Right lung (tissue), 5 donors: ENCODE results near the gene UBE2L5. TPM values are rescaled to one million over a fixed set of nuclear protein-coding genes. Genes with fewer than 3 reads are reported as not detected.
A peak's percentile ranks its signal among the peaks of the same experiment; 100 is the strongest.
"Not testable (repeated sequence)": the region's sequence is repeated elsewhere in the genome, so short reads cannot be mapped to it uniquely, and the experiment has no call there.

Experiments
- DNase-seq, 2 donors: peaks; one replicate each; pipeline ENCODE4 v3.0.0-alpha.2; 2013
- polyA plus RNA-seq, 5 donors: library from polyadenylated mRNA; unstranded; fragments of 120-200 nt; gene quantifications; one replicate each; pipeline versions ENCODE4 v1.2.1 to v1.2.3, GENCODE V29; 2013; ENCODE audit warnings: inconsistent platforms in 1 of 5, low replicate concordance in 1 of 5; ENCODE audit not compliant: insufficient read length in 5 of 5, insufficient read depth in 1 of 5

Gene UBE2L5
- polyA plus RNA-seq, 5 donors, result 0.35 to 0.81 (median 0.61) TPM

DNA sequence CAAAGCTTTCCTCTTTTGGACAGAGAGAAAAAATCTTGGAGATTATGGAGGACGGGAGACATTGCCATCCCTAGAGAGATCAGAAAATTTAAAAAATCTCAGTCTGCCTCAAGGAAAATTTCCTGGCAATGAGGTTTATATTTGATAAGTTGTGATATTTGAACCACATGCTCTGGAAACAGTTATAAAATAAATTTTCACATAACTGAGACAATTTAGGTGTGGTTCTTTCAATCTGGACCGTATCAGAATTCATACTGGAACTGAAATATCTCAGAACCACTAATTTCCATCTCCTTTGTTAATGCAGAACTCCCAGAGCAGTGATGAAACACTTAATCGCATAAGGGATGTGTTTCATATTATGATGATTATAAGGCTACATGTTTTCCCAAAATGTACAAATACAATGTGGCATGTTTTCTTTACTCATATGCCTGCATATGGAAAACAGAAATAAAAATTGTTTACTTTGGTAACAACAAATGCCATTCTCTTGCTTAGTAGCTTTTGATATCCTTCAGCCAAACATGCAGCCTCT lies 13.7 kb downstream of the UBE2L5 start:
- no peak for DNase-seq

DNA sequence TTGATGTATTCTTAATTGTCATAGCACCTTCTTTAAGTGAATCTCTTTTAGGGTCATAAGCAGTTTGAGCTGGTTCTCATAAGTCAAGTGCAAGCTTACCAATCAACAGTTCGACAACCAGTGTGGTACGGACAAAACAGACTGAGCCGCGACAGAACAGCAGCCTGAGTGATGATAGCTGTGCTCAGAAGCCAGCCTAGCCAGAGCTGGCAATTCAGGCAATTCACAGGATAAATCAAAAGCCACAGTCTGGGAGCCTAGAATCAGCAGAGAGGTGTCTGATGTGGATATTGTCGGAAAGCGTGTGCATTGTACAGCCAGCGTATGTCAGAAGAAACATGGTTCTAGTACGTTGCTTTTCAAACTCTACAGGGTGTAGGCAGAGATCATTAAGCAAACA lies 14.9 kb downstream of the UBE2L5 start:
- DNase-seq, result no peak

DNA sequence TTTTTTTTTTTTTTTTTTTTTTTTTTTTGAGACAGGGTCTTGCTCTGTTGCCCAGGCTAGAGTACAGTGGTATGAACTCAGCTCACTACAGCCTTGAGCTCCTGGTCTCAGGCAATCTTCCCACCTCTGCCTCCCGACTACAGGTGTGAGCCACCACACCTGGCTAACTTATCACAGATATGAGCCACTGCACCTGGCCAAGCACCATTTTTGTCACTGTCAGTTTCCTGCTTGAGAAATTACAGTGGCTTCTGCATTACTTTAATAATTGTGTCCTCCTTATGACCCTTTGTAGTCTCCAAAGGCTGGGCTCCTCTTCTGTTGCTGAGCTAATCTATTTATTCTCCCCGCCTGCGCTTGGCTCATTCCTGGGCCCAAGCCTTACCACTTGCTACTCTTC lies 16.0 kb downstream of the UBE2L5 start:
- no peak for DNase-seq

DNA sequence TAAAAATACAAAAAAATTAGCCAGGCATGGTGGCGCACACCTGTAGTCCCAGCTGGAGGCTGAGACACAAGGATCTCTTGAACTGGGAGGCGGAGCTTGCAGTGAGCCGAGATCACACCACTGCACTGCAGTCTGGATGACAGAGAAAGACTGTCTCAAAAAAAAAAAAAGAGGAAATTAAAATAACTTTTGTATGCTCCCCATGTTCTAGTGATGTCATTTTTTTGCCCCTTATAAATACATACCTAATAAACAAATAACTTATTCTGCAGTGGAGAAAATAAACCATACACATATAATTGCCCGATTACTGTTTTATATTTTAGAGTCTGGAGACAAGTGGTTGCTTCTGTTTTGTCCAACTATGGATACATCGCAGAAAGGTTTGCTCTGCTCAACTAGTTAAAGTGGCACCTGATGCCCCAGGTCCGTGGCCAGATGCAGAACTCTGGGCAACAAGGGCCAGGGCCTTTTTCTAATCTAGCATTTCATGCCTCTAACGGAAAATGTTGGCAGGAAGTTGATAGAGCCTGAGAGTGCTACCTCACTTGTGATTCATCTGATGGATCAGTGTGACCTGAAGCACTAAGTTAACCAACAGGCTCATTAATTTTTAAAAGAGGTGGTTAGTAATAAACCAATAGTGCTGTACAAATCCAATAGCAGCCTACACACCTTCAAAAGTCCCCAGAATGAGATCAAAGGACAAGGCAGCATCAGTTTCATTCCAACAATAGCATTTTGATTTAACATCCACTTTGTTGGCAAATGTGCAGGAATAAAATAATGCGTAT lies 18.8 kb downstream of the UBE2L5 start:
- DNase-seq, result no peak

DNA sequence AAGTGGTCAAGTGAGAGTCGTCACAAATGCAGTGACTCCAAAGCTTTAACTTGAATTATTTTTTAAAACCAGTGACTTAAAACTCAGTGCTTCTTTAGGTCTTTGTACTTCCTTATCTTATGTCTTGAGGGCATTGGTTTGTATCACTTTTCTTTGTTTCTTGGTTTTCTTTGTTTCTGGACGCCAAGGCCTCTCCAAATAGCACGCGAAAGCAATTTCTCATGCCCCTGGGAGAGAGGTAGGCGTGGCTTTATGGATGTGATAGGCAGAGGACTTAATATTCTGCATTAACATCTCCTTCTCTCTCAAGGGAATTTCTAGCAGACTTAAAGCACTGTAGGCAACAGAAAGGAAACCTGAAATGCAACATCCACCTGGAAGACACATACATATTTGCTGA lies 20.6 kb downstream of the UBE2L5 start:
- DNase-seq, result no peak

DNA sequence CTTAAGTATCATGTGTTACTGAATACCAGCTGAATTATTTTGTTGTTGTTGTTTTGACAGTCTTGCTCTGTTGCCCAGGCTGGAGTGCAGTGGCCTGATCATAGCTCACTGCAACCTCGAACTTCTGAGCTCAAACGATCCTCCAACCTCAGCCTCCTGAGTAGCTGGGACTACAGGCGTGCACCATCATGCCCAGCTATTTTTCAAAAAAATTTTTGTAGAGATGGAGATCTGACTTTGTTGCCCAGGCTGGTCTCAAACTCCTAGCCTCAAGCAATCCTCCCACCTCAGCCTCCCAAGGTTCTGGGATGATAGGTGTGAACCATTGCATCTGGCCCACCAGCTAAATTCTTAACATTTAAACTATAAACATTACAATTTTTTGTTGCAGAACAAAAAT lies 21.2 kb downstream of the UBE2L5 start:
- not testable (repeated sequence) for DNase-seq

DNA sequence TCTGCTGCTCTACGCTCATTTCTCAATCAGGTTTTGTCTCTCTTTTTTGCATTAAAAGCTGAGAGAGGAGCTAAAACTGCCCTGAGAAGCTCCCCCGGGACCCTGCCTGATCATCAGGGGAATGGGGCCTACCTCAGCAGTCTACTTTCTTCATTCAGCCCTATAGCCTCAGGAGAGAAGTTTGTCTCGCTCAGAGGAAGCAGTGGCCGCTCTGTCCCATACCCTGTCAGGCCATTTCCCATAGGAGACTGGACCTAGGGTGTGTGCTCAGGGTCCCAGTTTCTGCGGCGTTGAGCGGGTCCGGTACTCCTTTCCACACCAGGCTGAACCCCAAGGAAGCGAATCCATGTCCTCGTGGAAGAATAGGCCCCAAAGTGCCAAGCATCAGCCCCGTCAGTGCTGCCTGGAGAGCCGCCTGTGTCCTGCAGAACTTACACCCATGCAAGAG lies 21.7 kb downstream of the UBE2L5 start:
- DNase-seq, result no peak

DNA sequence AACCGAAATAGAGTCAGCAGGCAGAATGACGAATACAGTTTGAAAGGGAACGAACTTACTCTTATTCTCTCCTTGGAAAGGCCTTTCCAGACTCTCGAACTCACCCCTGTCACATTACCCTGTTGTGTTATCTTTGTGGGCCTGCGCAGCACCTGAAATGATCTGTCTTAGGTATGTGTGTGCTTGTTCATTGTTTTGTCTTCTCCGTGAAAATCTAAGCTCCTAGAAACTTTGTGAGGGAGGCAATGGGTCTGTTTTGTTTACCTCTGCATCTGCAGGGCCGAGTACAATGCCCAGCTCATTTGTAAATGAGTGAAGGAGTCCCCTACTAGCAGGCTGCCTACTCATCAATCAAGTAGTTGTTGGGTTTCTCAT lies 23.8 kb downstream of the UBE2L5 start:
- DNase-seq, result no peak

DNA sequence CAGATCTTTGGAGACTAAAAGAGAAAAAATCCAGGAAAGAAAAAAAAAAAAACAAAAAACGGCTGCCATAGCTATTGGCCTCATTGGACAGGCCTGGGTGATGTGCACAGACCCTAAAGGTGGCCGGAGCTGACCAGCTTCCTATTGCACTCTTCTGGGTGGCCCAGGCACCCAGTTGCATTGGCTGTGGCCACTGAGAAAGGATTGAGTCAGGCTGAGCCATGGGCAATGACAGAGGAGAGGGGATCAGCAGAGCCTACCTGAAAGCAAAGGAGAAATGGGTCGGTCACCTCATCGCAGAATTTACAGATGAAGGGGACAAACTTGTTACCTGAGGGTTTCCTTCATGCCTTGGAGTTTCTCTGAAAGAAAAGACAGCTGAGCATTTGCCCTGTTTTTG lies 26.1 kb downstream of the UBE2L5 start:
- no peak for DNase-seq

DNA sequence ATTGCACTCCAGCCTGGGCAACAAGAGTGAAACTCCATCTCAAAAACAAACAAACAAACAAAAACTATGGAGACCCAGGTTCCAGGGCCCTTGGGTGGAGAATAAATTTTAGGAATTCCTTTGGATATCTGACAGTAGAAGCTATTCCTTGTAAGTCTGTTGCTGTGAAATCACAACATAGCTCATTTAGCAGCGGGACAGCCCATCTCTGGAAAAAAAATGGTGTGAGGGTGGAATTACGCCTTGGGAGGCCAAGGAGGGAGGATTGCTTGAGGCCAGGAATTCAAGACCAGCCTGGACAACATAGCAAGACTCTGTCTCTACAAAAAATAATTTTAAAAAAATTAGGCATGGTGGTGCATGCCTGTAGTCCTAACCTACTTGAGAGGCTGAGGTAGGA lies 27.8 kb downstream of the UBE2L5 start:
- DNase-seq, result no peak

DNA sequence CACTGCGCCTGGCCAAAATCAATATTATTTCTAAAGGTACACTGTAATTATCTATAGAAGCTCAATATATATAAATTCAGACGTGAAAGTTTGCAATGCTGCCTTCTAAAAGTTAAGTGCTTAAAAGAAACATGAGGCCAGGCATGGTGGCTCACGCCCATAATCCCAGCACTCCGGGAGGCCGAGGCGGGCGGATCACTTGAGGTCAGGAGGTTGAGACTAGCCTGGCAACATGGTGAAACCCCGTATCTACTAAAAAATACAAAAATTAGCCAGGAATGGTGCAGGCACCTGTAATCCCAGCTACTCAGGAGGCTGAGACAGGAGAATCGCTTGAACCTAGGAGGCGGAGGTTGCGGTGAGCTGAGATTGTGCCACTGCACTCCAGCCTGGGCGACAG lies 29.2 kb downstream of the UBE2L5 start:
- not testable (repeated sequence) for DNase-seq

DNA sequence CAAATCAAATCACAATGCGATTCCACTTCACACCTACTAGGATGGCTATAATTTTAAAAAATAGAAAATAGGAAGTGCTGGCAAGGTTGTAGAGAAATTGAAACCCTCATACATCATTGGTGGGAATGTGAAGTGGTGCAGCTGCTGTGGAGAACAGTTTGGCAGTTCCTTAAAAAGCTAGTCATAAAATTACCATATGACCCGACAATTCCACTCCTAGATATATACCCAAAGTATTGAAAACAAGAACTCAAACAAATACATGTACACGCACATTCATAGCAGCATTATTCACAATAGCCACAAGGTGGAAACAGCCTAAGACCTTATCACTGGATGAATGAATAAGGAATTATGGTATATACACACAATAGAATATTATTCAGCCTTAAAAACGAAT lies 31.4 kb downstream of the UBE2L5 start:
- DNase-seq, result no peak

DNA sequence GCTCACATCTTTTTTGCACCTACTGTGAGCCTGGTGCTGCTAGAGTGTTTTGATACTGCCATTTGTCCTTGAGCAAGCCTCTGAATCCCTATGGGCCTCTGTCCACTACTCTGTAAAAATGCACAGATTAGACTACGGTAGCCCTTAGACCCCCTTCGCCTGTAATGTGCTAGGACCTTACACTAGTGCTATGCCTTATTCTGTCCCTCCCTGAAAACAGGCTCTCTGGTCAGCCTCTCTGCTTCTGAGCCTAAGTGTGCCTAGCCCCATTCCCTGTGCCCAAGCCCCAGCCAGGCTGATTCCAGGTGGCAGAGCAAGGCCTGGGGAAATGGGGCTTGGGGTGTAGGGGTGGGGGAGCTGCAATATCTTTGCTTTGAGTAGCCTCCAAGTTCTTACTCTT lies 32.7 kb downstream of the UBE2L5 start:
- no peak for DNase-seq

DNA sequence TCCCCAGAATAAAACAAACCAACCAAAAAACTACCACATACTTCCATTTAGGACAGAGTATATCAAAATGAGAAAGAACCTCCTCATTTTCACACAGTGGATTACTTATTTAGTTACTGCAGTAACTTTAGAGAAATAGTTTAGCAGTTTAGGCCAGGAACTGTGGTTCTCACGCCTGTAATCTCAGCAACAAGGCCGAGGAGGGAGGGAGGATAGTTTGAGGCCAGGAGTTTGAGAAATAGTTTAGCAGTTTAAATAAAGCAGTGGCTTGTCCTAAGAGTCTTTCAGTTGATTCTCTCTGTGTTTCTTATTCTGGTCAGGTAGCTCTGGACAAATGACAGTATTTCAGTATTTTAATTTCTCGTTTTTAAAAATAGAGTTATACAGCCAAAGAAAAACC lies 34.0 kb downstream of the UBE2L5 start:
- DNase-seq, result no peak

DNA sequence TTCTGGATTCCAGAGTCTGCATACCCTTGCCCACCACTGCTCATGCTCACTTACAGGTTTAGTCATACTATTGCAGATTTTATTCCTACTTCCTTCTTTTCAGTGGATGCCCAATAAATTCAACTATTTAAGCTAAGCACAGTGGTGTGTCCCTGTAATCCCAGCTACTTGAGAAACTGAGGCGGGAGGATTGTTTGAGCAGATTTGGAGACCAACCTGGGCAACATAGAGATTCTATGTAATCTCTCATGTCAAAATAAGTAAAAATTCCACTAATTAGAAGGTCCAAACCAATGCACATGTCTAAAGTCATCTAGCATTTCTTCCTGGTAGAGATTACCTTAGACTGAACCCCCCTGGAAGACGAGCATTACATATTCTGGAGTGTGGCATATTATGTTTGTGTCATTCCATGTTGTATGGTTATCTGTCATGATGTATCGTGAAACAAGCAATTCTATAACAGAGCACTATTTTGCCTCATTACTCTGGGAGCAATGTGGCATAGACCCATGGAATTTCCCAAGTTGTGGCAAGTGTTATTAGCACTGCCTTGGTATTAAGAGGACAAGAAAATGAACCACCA lies 35.1 kb downstream of the UBE2L5 start:
- DNase-seq, result no peak

DNA sequence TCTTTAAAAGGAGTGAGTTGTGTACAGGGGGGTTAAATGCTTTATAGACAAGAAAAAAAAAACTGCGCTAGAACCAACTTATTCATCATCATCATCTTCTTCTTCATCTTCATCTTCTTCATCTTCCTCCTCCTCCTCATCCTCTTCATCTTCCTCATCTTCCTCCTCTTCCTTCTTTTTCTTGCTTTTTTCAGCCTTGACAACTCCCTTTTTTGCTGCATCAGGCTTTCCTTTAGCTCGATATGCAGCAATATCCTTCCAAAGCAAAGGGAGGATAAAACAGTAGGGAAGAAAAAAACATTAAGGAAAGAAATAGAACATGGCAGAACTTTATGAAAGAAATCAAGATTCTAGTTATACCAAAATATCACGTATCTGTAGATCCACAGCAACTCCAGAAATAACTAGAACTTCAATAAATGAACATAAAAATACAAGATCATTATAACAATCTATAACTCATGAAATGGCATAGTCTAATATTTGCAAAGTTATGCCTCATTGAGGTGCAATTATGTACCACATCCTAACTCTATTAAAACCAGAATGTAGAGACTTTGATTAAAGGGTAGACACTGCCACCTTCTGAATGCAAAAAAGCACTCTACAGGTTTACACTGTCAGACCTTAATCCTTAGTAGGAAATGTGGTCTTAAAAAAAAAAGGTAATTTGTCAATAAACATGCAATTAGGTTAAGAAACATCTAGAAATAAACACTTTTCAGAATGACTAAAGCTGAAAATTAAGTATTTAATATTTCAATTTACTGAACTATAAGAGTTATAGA lies 39.2 kb downstream of the UBE2L5 start:
- not testable (repeated sequence) for DNase-seq

DNA sequence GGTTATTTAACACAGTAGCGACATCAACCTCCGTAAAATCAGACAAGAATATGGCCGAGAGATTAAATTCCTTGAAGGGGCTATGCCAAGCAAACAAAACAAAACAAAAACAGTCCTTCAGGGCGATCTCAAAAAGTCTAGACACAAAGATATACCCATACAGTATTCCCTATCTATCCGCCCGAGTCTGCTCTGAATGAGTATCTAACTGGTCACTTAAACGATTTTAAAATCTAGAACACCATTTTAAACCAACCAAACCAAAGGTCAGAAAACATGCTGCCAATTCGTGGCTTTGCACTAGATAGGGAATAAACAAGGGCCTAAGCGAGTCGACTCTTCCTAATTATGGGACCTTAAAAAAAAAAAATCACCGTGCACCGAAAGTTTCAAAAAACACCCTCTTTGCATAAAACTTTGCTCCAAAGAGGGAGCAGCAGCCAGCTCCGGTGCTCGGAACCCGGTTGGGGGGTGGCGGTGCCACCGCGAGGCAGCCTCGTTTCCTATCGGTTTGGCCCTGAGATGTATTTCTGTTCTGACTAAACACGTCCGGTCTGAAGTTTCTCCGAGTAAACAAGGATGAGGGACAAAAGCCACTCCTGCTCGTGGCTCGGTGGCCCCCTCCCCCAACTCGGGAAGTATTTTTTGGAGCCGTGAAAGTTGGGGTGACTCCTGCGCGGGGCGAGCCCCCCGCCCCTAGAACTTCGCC lies 41.6 kb downstream of the UBE2L5 start:
- peak; percentile 68 to 79 for DNase-seq

DNA sequence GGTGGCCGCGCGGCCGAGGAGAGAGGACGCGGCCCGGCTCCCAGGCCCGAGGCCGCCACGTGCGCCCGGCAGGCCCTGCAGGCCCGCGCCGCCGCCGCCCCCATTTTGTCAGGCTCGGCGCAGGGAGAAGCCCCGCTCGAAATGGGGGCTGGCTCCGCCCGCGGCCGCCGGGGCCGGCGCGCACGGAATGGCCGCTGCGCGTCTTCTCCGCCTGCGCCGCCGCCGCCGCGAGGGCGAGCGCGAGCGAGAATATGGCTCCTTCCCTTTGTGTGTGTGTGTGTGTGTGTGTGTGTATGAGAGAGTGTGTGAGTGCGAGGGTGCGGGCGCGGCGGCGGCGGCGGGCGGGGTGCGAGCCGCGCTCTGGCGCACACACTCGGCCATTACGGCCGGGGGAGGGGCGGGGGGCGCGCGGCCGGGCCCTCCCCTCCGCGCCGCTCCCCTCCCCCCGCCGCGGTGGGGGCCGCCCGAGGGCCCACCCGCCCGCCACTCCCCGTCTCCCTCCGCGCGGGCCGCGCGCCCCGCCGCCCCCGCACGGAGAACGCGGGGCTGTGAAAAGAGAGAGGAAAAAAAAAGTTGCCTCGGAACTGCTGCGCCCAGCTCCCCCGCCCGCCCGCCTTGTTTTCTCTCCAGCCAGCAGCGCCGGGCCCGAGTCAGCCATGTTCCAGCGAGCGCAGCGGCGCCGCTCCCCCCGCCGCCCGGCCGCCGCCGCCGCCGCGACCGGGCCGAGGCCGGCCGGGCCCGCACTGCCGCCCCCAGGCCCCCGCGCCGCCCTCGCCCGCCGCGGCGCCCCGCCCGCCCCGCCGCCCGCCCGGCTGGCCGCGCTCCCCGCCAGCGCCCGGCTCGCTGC lies 42.4 kb downstream of the UBE2L5 start:
- DNase-seq, result peak; percentile 83 to 88

DNA sequence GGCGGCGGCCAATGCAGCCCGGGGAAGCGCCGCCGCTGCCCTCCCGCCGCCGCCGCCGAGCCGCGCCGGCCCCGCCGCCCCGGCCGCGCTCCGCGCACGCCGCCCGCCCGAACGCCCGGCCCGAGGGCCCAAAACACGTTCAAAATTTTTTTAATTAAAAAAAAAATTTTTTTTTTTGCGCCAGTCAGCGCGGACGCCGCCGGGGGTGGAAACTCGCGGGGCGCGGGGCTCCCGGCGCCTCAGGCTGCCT lies 43.0 kb downstream of the UBE2L5 start:
- no peak for DNase-seq

DNA sequence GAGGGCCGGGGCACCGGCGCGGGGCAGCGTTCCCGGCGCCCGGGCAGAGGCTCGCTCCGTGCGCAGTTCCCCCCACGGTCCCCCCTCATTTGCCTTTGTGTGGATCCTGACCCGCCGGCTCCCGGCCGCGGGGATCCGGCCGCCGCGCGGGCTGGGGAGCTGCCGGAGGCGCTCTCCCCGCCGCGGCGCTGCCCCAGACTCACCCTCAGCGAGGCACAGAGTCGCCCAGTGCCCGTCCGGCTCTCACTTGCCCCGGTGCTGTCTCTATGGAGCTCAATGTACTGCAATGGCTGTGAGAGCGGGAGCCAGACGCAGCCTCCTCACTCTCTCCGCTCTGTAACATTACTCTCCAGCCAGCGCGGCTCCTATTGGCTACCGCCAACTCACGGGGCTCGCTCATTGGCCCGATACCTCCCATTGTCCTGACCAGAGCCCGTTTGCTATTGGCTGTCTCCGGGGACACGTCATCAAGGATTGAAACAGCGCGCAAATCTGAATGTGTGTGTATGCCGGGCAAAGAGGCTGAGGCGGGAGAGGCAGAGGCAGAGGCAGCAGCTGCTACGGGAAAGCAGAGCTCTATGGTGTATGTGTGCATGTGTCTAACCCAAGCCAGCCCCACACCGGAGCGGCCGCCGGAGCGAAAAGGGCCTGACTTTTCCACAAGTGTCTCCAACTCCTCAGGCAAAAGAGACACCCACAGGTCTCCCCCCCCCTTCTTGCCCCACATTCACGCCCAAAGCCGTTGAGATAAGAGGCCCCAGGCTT lies 43.5 kb downstream of the UBE2L5 start, which contains the start of gene HMGB1:
HMGB1 (minus strand) TSS at position 344 of the 765 bp plus-strand sequence. CDS start 2,256 bp downstream, outside the sequence.
- peak; percentile 97 to 98 for DNase-seq
